HepG2 (cell line): ENCODE results near the gene SLC22A12.
"Not testable (repeated sequence)": the region's sequence is repeated elsewhere in the genome, so short reads cannot be mapped to it uniquely, and the experiment has no call there.

Experiments
- CTCF ChIP-seq: sonication (generic); formaldehyde crosslinking; IDR thresholded peaks from 2 replicates; pipeline ENCODE4 v1.5.0; 2020; ENCODE audit warnings: mild to moderate bottlenecking, missing genetic modification reagents, moderate library complexity
- FOXJ3 ChIP-seq: sonication (generic); formaldehyde crosslinking; IDR thresholded peaks from 2 replicates; pipeline ENCODE4 v1.4.0; 2020; ENCODE audit warnings: missing genetic modification reagents, mild to moderate bottlenecking, borderline replicate concordance
- JUN ChIP-seq: sonication (generic); formaldehyde crosslinking; IDR thresholded peaks from 2 replicates; pipeline ENCODE4 v1.4.0; 2020; ENCODE audit warnings: mild to moderate bottlenecking, missing genetic modification reagents
- NR2C2 ChIP-seq: sonication (generic); formaldehyde crosslinking; IDR thresholded peaks from 2 replicates; pipeline ENCODE4 v1.4.0; 2020; ENCODE audit warnings: missing genetic modification reagents, mild to moderate bottlenecking, moderate library complexity, borderline replicate concordance
- PRMT3 ChIP-seq: sonication (generic); formaldehyde crosslinking; IDR thresholded peaks from 2 replicates; pipeline ENCODE4 v1.8.1; 2022; ENCODE audit warnings: low read depth, mild to moderate bottlenecking, moderate library complexity, missing genetic modification reagents, borderline replicate concordance
- ZBTB40 ChIP-seq, 2 experiments: fragments of 450-650 bp in 1 of 2; sonication (generic) in 1 of 2; formaldehyde crosslinking in 1 of 2; IDR thresholded peaks; 2 replicates each; pipeline versions ENCODE4 v1.6.1 to v1.8.0; 2016 to 2022; ENCODE audit warnings: antibody characterized with exemption in 1 of 2, mild to moderate bottlenecking in 1 of 2, missing genetic modification reagents in 1 of 2
- ZNF329 ChIP-seq: sonication (generic); formaldehyde crosslinking; IDR thresholded peaks from 2 replicates; pipeline ENCODE4 v1.9.0; 2021; ENCODE audit warnings: low read depth, mild to moderate bottlenecking, missing genetic modification reagents
- ZNF354B ChIP-seq: sonication (generic); formaldehyde crosslinking; IDR thresholded peaks from 2 replicates; pipeline ENCODE4 v1.8.0; 2022; ENCODE audit warnings: mild to moderate bottlenecking, missing genetic modification reagents
- ZNF737 ChIP-seq: sonication (generic); formaldehyde crosslinking; IDR thresholded peaks from 2 replicates; pipeline ENCODE4 v1.5.0; 2020; ENCODE audit warnings: missing genetic modification reagents, mild to moderate bottlenecking, borderline replicate concordance
- TF ChIP-seq, protein P1 (sequence below): sonication (generic); formaldehyde crosslinking; conservative IDR thresholded peaks from 2 replicates; pipeline ENCODE4 v1.4.0; 2020; ENCODE audit warnings: missing genetic modification reagents
- TF ChIP-seq, protein P2 (sequence below): sonication (generic); formaldehyde crosslinking; conservative IDR thresholded peaks from 2 replicates; pipeline ENCODE4 v1.8.1; 2023; ENCODE audit warnings: missing genetic modification reagents

DNA sequence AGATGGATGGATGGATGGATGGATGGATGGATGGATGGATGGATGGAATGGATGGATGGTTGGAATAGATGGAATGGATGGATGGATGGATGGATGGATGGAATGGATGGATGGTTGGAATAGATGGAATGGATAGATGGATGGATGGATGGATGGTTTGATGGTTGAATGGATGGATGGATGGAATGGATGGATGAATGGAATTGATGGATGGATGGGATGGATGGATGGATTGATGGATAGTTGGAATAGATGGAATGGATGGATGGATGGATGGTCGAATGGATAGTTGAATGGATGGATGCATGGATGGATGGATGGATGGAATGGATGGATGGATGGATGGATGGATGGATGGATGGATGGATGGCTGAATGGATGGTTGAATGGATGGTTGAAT is 4.9 kb downstream of the SLC22A12 start:
- TF ChIP-seq, protein P1, sequence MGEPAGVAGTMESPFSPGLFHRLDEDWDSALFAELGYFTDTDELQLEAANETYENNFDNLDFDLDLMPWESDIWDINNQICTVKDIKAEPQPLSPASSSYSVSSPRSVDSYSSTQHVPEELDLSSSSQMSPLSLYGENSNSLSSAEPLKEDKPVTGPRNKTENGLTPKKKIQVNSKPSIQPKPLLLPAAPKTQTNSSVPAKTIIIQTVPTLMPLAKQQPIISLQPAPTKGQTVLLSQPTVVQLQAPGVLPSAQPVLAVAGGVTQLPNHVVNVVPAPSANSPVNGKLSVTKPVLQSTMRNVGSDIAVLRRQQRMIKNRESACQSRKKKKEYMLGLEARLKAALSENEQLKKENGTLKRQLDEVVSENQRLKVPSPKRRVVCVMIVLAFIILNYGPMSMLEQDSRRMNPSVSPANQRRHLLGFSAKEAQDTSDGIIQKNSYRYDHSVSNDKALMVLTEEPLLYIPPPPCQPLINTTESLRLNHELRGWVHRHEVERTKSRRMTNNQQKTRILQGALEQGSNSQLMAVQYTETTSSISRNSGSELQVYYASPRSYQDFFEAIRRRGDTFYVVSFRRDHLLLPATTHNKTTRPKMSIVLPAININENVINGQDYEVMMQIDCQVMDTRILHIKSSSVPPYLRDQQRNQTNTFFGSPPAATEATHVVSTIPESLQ (CRISPR knock-in tag), result not testable (repeated sequence)
- TF ChIP-seq ZNF329 (CRISPR knock-in tag); FOXJ3; CTCF (CRISPR knock-in tag); ZNF354B (CRISPR knock-in tag); NR2C2 (CRISPR knock-in tag); ZNF737 (CRISPR knock-in tag); ZBTB40 (IDR thresholded peaks at IDR 0.05); ZBTB40 (CRISPR knock-in tag; IDR thresholded peaks at IDR 0.05); JUN (CRISPR knock-in tag); PRMT3 (CRISPR knock-in tag): not testable (repeated sequence)
- TF ChIP-seq, protein P2, sequence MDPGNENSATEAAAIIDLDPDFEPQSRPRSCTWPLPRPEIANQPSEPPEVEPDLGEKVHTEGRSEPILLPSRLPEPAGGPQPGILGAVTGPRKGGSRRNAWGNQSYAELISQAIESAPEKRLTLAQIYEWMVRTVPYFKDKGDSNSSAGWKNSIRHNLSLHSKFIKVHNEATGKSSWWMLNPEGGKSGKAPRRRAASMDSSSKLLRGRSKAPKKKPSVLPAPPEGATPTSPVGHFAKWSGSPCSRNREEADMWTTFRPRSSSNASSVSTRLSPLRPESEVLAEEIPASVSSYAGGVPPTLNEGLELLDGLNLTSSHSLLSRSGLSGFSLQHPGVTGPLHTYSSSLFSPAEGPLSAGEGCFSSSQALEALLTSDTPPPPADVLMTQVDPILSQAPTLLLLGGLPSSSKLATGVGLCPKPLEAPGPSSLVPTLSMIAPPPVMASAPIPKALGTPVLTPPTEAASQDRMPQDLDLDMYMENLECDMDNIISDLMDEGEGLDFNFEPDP, result not testable (repeated sequence)
